LNCaP clone FGC (cell line): ENCODE data around the gene DSG4.
A peak's percentile ranks its signal among the peaks of the same experiment; 100 is the strongest.

ENCODE experiments used
- DNase-seq: peaks from one replicate; pipeline ENCODE4 v3.0.0-alpha.2; 2011; ENCODE audit warnings: low read depth
- H3K4me3 ChIP-seq: 2 replicates; pipeline ENCODE4 v1.5.1; 2011; ENCODE audit warnings: mild to moderate bottlenecking, low read depth, low read length, control low read depth
- TF ChIP-seq, protein P1 (sequence below): IDR thresholded peaks from 2 replicates; pipeline ENCODE4 v1.5.1; 2012; ENCODE audit warnings: mild to moderate bottlenecking; ENCODE audit not compliant: control insufficient read depth, insufficient read depth; ENCODE audit errors: extremely low read depth

DSG4 gene

DNA sequence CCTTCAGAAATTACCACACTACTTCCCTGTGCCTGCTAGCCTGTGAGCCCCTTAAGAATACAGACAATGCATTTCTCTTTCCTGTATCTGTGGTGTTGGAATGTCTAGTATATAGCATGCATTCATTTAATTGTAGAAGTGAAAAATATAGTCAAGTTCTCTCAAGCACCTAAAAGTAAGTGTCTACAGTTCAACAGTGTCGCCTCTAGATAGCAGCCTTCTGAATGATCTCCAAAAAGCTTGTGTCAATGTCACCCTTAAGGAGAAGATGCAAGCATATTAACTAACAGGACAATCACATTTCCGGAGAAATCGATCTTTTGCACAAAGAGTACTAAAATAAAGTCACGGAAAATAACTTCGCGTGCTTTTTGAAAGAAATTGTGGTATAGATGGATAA is 43.5 kb downstream of the DSG4 start:
- DNase-seq = no peak
- H3K4me3 ChIP-seq = no peak overlapping the region
- TF ChIP-seq, protein P1, sequence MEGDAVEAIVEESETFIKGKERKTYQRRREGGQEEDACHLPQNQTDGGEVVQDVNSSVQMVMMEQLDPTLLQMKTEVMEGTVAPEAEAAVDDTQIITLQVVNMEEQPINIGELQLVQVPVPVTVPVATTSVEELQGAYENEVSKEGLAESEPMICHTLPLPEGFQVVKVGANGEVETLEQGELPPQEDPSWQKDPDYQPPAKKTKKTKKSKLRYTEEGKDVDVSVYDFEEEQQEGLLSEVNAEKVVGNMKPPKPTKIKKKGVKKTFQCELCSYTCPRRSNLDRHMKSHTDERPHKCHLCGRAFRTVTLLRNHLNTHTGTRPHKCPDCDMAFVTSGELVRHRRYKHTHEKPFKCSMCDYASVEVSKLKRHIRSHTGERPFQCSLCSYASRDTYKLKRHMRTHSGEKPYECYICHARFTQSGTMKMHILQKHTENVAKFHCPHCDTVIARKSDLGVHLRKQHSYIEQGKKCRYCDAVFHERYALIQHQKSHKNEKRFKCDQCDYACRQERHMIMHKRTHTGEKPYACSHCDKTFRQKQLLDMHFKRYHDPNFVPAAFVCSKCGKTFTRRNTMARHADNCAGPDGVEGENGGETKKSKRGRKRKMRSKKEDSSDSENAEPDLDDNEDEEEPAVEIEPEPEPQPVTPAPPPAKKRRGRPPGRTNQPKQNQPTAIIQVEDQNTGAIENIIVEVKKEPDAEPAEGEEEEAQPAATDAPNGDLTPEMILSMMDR = peak; percentile 25; the same call in 1 of the 2 replicates

DNA sequence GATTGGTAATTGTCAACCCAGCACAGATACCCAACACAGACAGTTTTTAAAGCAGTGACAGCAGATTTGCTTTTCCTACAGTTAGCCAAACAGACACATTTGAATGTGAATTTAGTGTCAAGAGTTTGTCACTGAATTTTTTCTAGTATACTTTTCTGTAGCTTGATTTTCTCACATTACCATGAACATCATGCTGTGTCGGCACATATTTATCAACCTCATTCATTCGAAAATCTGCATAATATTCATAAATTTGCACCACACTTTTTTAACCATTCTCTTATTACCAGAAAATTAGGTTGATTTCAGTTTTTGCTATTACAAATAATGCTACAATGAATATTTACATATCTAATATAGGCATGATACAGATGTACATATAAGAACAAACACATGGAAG is 43.9 kb downstream of the DSG4 start:
- DNase-seq = no peak
- TF ChIP-seq, protein P1 = no peak
- no peak overlapping the region for H3K4me3 ChIP-seq

DNA sequence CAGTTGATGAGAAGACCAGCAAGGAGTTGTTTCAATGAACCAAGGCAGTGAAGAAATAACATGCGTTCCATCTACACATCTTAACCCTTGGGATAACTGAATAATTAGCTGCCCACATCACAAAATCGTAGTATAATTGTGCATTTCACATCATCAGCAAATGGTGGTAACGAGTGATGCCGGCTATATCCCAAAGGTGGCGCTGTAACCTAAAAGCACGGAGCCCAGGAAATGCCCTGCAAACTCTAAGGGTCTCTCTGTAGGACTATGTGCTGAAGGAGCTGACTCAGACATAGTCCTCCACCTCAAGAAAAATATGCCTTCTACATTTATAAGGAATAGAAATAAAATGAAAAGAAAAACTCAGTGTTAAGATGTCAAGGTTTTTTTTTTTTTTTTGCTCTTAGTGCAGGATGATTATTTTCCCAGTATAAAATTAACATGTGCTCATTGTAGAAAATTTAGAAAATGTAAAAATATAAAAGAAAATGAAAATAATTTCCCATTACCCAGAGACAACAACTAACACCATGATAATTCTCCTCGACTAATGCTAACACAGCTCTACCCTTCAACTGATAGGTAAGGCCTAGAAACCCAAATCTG is 47.9 kb downstream of the DSG4 start:
- H3K4me3 ChIP-seq = no peak overlapping the region
- TF ChIP-seq, protein P1 = peak; percentile 59
- no peak for DNase-seq

DNA sequence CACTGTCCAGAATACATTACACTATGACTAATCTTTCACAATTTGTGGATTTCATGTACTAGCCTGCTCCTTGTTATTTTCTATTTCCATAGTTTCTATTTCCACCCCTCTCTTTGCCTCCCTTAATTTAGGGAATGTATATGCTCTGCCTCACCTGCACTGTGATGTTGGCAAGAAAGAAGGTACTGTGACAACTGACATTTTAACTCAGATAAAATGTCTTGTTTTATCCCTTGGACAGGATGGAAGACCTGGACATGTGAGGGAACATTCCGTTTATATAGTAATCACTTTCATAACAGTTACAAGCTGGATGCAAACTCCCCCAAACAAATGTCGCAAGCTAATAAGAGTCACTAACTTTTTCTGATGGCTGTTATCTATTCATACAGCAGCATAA is 49.4 kb downstream of the DSG4 start:
- TF ChIP-seq, protein P1 = no peak
- no peak for DNase-seq
- H3K4me3 ChIP-seq = no peak overlapping the region

DNA sequence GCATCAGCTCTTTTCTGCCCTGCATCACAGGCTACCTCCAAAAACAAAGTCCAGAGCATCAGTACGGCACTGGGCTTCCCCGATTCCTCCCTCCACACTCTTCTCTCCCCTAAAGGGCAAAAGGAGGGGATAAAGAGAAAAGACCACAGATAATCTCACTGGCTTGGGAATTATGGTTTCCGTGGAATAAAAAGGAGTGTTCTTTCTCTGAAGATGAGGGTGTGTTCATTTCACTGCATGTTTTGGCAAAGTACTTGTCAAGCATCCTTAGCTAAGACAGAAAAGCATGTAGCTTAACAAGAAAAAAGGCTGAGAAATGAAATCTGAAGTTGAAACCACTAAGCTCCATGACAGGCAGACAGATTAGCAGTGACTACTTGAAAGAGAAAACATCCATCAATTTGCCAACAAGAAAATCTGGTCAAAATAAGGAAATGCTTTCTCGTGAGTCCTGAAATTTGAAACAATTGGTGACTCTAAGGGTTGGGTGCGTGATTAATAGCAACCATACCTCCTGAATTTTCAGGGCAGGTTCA is 50.4 kb downstream of the DSG4 start:
- no peak overlapping the region for H3K4me3 ChIP-seq
- TF ChIP-seq, protein P1 = no peak
- DNase-seq = no peak

- TF ChIP-seq, protein P1 = no peak
- no peak for DNase-seq
These were observed 51.6 kb downstream of the DSG4 start for GRCh38 chr18:31428211-31428610.

DNA sequence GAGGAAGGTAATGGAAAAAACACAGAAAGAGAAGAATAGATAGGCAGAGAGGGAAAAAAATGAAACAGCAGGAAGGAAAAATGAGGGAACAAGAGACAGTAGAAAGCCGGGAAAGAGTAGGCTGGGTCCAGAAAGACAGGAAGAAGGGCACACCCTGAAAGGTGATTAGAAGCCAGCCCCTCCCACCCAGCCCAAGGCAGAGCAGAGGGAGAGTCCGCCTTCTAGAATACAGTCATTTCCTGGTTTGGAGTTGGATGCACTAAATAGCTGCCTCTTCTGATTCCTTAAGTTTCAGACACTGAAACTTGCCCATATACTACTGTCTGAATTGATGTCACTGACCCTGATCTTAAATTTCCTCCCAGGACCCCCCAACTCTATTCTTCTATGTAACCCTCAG is 53.0 kb downstream of the DSG4 start:
- no peak for DNase-seq
- no peak overlapping the region for H3K4me3 ChIP-seq
- TF ChIP-seq, protein P1 = no peak

More at GRCh38 chr18:31428211-31428610, 51.6 kb downstream of the DSG4 start:
- H3K4me3 ChIP-seq = no peak overlapping the region
